Measurements from ENCODE around the gene FOXO1. TPM values are rescaled to one million over a fixed set of nuclear protein-coding genes. Genes with fewer than 3 reads are reported as not detected.

The FOXO1 gene
- total RNA-seq, 4 donors from 2014 or later, result 9.1 to 42.3 (median 14.2) TPM

GRCh38 chr13:40528881-40529280 lies 137.6 kb downstream of the FOXO1 start:
- intact Hi-C loops (cut with DNase I), result no loop called here
- 69 to 74% methylated on average over 6 of the region's 6 CpGs for WGBS, 2 donors
- Histone ChIP-seq H3K9me3 (peaks cover 0 to 13% (median 0%) of the 10 kb centered on the region in 3 donors), H3K4me3 (no peak overlapping the region), H3K4me1 (no peaks in the 10 kb centered on the region), H3K27ac (no peak overlapping the region), H3K36me3 (no peaks in the 10 kb centered on the region), H3K27me3 (no peaks in the 10 kb centered on the region)
- DNase-seq, result no peak
- TF ChIP-seq POLR2A (IDR thresholded peaks at IDR 0.05) (no peak), CTCF (IDR thresholded peaks at IDR 0.05) (no peak)

- no peaks in the 10 kb centered on the region for H3K27me3 ChIP-seq
- 82 to 90% methylated on average over 1 of the region's 1 CpG for WGBS, 2 donors
- H3K27ac ChIP-seq, result no peak overlapping the region
- no peak overlapping the region for H3K4me3 ChIP-seq
- H3K4me1 ChIP-seq, result no peaks in the 10 kb centered on the region
- intact Hi-C loops (cut with DNase I), result no loop called here
- no peak for TF ChIP-seq POLR2A (IDR thresholded peaks at IDR 0.05)
- no peak for TF ChIP-seq CTCF (IDR thresholded peaks at IDR 0.05)
- H3K9me3 ChIP-seq, result peaks cover 0 to 13% (median 0%) of the 10 kb centered on the region in 3 donors
- H3K36me3 ChIP-seq, result no peaks in the 10 kb centered on the region
- no peak for DNase-seq
Measured at GRCh38 chr13:40527914-40528313, 138.5 kb downstream of the FOXO1 start.

- H3K36me3 ChIP-seq, result no peaks in the 10 kb centered on the region
- DNase-seq, result no peak
- no peak overlapping the region for H3K4me3 ChIP-seq
- no peak overlapping the region for H3K27ac ChIP-seq
- TF ChIP-seq CTCF (IDR thresholded peaks at IDR 0.05), result no peak
- TF ChIP-seq POLR2A (IDR thresholded peaks at IDR 0.05), result no peak
- H3K27me3 ChIP-seq, result no peaks in the 10 kb centered on the region
- peaks cover 0 to 5% (median 0%) of the 10 kb centered on the region in 3 donors for H3K9me3 ChIP-seq
- intact Hi-C loops (cut with DNase I), result no loop called here
- 61 to 77% methylated on average over 1 of the region's 1 CpG for WGBS, 2 donors
- H3K4me1 ChIP-seq, result no peaks in the 10 kb centered on the region
Measured at GRCh38 chr13:40522282-40522681, 144.2 kb downstream of the FOXO1 start.

GRCh38 chr13:40520916-40521315 lies 145.5 kb downstream of the FOXO1 start:
- 92 to 100% methylated on average over 3 of the region's 3 CpGs for WGBS, 2 donors

GRCh38 chr13:40519637-40520036 lies 146.8 kb downstream of the FOXO1 start:
- H3K36me3 ChIP-seq, result no peaks in the 10 kb centered on the region
- no peak overlapping the region for H3K4me3 ChIP-seq
- TF ChIP-seq POLR2A (IDR thresholded peaks at IDR 0.05) (no peak), CTCF (IDR thresholded peaks at IDR 0.05) (no peak)
- no peaks in the 10 kb centered on the region for H3K27me3 ChIP-seq
- intact Hi-C loops (cut with DNase I), result no loop called here
- no peak for DNase-seq
- no peaks in the 10 kb centered on the region for H3K9me3 ChIP-seq
- no peak overlapping the region for H3K27ac ChIP-seq
- WGBS, 2 donors, result 66 to 80% methylated on average over 5 of the region's 5 CpGs
- no peaks in the 10 kb centered on the region for H3K4me1 ChIP-seq

More at GRCh38 chr13:40520916-40521315, 145.5 kb downstream of the FOXO1 start:
- Histone ChIP-seq H3K9me3 (no peaks in the 10 kb centered on the region), H3K4me1 (no peaks in the 10 kb centered on the region), H3K27me3 (no peaks in the 10 kb centered on the region), H3K4me3 (no peak overlapping the region), H3K36me3 (no peaks in the 10 kb centered on the region), H3K27ac (no peak overlapping the region)
- intact Hi-C loops (cut with DNase I), result no loop called here
- DNase-seq, result no peak
- TF ChIP-seq POLR2A (IDR thresholded peaks at IDR 0.05) (no peak), CTCF (IDR thresholded peaks at IDR 0.05) (no peak)

Measured in esophagus squamous epithelium (tissue), 5 donors.